Effector memory CD8-positive, alpha-beta T cell (primary cell): ENCODE measurements around the gene MORN5.

Experiments
- ATAC-seq: fragments of 150-1000 bp; cut with Tn5 transposase; replicated peaks from 2 replicates; pipeline ENCODE4 v1.10.0; 2021; ENCODE audit warnings: mild to moderate bottlenecking, moderate library complexity
- DNase-seq, 3 experiments: peaks; one replicate each; pipeline ENCODE4 v3.0.0; 2021
- H3K27ac Mint-ChIP-seq, 2 donors: one replicate each; pipeline ENCODE4 v1.8.0; 2022; ENCODE audit warnings: mild to moderate bottlenecking in 2 of 2, mixed read lengths in 2 of 2, moderate library complexity in 2 of 2
- H3K27me3 Mint-ChIP-seq, 2 donors: one replicate each; pipeline ENCODE4 v1.8.0; 2022; ENCODE audit warnings: mixed read lengths in 2 of 2
- H3K36me3 Mint-ChIP-seq: one replicate; pipeline ENCODE4 v1.8.0; 2022; ENCODE audit warnings: mild to moderate bottlenecking, moderate library complexity, mixed read lengths; ENCODE audit not compliant: insufficient read depth
- H3K4me1 Mint-ChIP-seq, 2 donors: one replicate each; pipeline ENCODE4 v1.8.0; 2022; ENCODE audit warnings: low read depth in 2 of 2, mixed read lengths in 2 of 2
- H3K4me3 Mint-ChIP-seq, 2 donors: one replicate each; pipeline ENCODE4 v1.8.0; 2022; ENCODE audit warnings: mild to moderate bottlenecking in 2 of 2, mixed read lengths in 2 of 2, moderate library complexity in 2 of 2
- H3K9me3 Mint-ChIP-seq, 2 donors: one replicate each; pipeline ENCODE4 v1.8.0; 2022; ENCODE audit warnings: mixed read lengths in 2 of 2

MORN5 gene

DNA sequence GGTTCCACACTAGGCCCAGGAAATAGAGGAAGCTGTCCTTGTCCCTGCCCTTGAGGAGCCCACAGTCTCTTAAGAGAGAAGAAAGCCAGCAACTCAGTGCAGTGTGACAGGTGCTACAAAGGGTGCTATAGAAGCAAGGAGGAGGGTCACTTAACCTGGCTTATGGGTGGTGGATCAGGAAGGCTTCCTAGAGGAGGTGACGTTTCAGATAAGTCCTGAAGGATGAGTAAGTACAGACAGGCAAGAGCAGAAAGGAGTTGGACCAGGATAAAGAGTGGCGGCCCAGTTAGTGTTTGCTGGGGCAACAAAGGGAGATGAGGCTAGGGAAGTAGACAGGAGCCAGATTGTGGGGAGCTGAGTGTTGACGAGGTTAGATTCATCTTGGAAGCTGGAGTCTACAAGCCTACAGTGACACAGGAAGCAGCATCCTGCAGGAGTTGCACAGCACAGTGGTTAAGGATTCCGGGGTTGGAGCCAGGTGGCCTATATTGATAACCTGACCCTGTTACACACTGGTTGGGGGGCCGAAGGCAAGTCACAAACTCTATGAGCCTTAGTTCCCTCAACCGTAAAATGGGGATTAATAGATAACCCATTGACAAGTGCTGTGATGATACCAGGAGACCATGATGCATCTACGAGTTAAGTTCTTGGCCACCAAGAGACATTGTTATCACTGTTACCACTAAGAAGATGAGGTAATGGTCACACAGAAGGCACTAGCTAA, 74.5 kb downstream of the MORN5 start:
- ATAC-seq (no peak), DNase-seq (no peak)
- H3K4me3 Mint-ChIP-seq: no peak overlapping the region
- no peaks in the 10 kb centered on the region for H3K9me3 Mint-ChIP-seq
- H3K27ac Mint-ChIP-seq: peak overlapping the region in 1 of 2 donors; percentile 33
- no peaks in the 10 kb centered on the region for H3K4me1 Mint-ChIP-seq
- H3K36me3 Mint-ChIP-seq: no peaks in the 10 kb centered on the region
- H3K27me3 Mint-ChIP-seq: no peaks in the 10 kb centered on the region

DNA sequence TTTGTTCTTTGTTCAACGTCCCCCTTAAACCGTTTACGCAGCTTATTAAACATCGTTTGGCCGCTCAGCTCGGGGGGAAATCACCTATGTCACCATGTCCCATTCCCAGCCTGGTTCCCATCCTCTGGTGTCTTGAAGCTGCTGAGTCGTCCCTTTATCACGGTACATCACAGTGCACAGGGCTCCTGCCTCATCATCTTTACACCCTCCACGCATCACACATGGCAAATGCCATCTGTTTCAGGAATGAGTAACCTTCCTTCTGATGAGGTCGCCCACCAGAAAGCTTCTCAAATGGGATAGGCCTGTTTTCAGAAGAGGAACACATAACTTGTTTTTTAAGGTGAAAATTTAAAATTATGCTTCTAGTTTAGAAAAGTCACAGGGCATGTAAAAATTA, 77.0 kb downstream of the MORN5 start:
- no peaks in the 10 kb centered on the region for H3K9me3 Mint-ChIP-seq
- H3K4me3 Mint-ChIP-seq: no peak overlapping the region
- no peak overlapping the region for H3K27ac Mint-ChIP-seq
- DNase-seq (no peak), ATAC-seq (no peak)
- H3K4me1 Mint-ChIP-seq: no peaks in the 10 kb centered on the region
- no peaks in the 10 kb centered on the region for H3K27me3 Mint-ChIP-seq
- peaks cover 11% of the 10 kb centered on the region for H3K36me3 Mint-ChIP-seq

DNA sequence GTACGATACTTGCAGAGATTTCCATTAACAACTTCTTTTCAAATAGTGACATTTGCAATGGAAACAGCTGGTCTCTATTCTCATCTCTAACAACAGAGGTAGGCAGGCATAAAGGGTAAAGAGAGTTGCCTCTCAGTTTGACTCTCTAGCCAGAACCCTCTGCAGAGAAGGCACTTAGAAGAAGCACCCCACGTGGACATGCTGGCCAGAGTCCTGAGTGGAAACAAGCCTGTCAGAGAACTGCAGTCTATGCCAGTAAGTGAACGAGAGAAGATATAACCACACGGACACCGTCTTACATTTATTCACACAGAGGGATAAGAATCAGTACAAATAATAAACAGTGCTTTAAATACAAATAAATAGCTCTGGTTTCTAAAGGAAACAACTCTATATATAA, 80.0 kb downstream of the MORN5 start:
- H3K4me3 Mint-ChIP-seq: no peak overlapping the region
- H3K27ac Mint-ChIP-seq: no peak overlapping the region
- H3K9me3 Mint-ChIP-seq: no peaks in the 10 kb centered on the region
- ATAC-seq (no peak), DNase-seq (no peak)
- no peaks in the 10 kb centered on the region for H3K27me3 Mint-ChIP-seq
- H3K4me1 Mint-ChIP-seq: no peaks in the 10 kb centered on the region
- H3K36me3 Mint-ChIP-seq: peaks cover 34% of the 10 kb centered on the region

DNA sequence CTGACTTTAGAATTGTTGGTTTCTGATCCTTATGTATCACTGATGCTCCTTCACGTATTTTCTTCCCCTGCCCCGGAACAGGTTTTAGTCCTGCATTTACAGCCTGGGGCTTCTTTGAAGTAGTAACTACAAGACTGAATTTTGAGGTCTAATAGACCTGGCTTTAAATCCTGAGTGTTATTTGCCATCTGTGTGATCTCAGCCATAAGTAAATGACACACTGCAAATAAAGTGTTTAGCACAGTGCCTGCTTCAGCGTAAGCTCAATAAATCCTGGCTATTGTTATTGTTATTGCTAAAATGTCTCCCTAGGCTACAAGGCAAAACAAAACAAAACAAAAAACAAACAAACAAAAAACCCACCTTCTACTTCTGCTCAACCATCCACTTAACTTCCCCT, 84.6 kb downstream of the MORN5 start:
- H3K36me3 Mint-ChIP-seq: peaks cover 70% of the 10 kb centered on the region
- no peak for ATAC-seq
- DNase-seq: no peak
- peaks cover 0 to 1% of the 10 kb centered on the region in 2 donors for H3K4me1 Mint-ChIP-seq
- H3K4me3 Mint-ChIP-seq: no peak overlapping the region
- no peaks in the 10 kb centered on the region for H3K27me3 Mint-ChIP-seq
- no peak overlapping the region for H3K27ac Mint-ChIP-seq
- H3K9me3 Mint-ChIP-seq: no peaks in the 10 kb centered on the region

DNA sequence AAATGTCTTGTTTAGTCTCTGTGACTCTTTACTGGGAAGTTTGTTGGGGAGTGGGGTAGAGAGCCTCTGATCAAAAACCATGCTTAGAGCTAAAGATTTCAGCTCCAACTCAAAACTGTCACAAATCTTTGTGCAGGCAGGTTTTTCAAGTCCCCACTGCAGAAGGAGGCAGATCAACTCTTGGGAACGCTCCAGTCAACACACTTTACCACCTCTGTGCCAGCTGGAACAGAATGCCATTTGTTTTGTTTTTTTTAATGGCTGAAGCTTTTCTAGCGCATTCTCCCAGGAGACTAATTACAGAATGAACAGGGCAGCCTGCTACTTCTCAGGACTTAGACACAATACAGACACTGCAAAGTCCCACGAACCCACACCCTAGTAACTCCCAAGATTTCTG, 87.0 kb downstream of the MORN5 start:
- Mint-ChIP-seq H3K36me3 (peaks cover 79% of the 10 kb centered on the region), H3K4me1 (peaks cover 1 to 4% of the 10 kb centered on the region in 2 donors), H3K27ac (no peak overlapping the region), H3K27me3 (no peaks in the 10 kb centered on the region), H3K9me3 (no peaks in the 10 kb centered on the region), H3K4me3 (no peak overlapping the region)
- ATAC-seq (no peak), DNase-seq (no peak)

DNA sequence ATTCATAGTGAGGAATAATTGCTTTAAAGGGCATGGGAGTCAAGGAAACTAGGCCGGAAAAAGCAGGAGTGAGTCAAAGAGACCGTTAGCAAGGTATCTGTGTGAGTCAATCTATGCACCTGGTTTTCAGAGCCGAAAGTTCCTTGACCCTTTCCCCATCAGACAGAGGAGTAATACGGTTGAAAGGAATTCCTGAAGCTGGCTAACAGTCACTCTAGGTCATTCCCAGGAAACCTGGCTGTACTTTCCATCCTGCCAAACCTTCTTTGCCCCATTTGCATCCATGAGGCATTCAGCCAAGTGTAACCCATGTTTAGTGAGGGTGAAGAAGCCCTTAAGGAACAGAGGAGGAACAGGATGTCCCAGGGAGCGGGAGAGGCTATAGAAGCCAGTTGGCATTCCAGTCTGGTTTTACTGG, 88.7 kb downstream of the MORN5 start:
- H3K36me3 Mint-ChIP-seq: peaks cover 79% of the 10 kb centered on the region
- DNase-seq (no peak), ATAC-seq (no peak)
- H3K9me3 Mint-ChIP-seq: no peaks in the 10 kb centered on the region
- H3K4me1 Mint-ChIP-seq: peaks cover 1 to 12% of the 10 kb centered on the region in 2 donors
- H3K4me3 Mint-ChIP-seq: no peak overlapping the region
- no peaks in the 10 kb centered on the region for H3K27me3 Mint-ChIP-seq
- H3K27ac Mint-ChIP-seq: no peak overlapping the region
